HG03460 (cell line): ENCODE data around the gene ACBD5.

ENCODE experiments used
- ATAC-seq: cut with Tn5 transposase; IDR thresholded peaks from one replicate; pipeline ENCODE4 v1.9.1; 2021; ENCODE audit not compliant: unreplicated experiment

ACBD5 gene

GRCh38 chr10:27155066-27155754, 85.4 kb downstream of the ACBD5 start, which contains the start of gene MASTL:
MASTL (plus strand) TSS chr10:27155352; CDS start chr10:27155427, 75 bp downstream.
- peak; percentile 79 for ATAC-seq

GRCh38 chr10:27153845-27154193, 86.8 kb downstream of the ACBD5 start:
- ATAC-seq, result peak; percentile 3

- ATAC-seq, result no peak
Observed at GRCh38 chr10:27153329-27153728, 87.3 kb downstream of the ACBD5 start.

GRCh38 chr10:27152687-27153086, 87.9 kb downstream of the ACBD5 start:
- no peak for ATAC-seq

GRCh38 chr10:27150261-27150660, 90.3 kb downstream of the ACBD5 start:
- ATAC-seq, result no peak

- no peak for ATAC-seq
Observed at GRCh38 chr10:27147701-27148100, 92.9 kb downstream of the ACBD5 start.

GRCh38 chr10:27145937-27146336, 94.7 kb downstream of the ACBD5 start:
- ATAC-seq, result no peak
